GM12878 (cell line): ENCODE measurements around the gene CCNJL.

Source experiments
- TF ChIP-seq, protein P1 (sequence below): IDR thresholded peaks from 2 replicates; pipeline ENCODE4 v1.6.1; 2012; ENCODE audit warnings: mild to moderate bottlenecking, low read depth, low read length
- TF ChIP-seq, protein P2 (sequence below), 3 experiments: IDR thresholded peaks in 2 of 3; conservative IDR thresholded peaks in 1 of 3; 2 replicates each; pipeline ENCODE4 v1.5.1; 2011; ENCODE audit warnings: low read depth in 3 of 3, low read length in 3 of 3, mild to moderate bottlenecking in 3 of 3, control low read depth in 2 of 3, moderate library complexity in 2 of 3, inconsistent platforms in 1 of 3, mixed read lengths in 1 of 3; ENCODE audit not compliant: control insufficient read depth in 2 of 3, insufficient read depth in 1 of 3; ENCODE audit errors: extremely low read depth in 1 of 3

- TF ChIP-seq, protein P1, sequence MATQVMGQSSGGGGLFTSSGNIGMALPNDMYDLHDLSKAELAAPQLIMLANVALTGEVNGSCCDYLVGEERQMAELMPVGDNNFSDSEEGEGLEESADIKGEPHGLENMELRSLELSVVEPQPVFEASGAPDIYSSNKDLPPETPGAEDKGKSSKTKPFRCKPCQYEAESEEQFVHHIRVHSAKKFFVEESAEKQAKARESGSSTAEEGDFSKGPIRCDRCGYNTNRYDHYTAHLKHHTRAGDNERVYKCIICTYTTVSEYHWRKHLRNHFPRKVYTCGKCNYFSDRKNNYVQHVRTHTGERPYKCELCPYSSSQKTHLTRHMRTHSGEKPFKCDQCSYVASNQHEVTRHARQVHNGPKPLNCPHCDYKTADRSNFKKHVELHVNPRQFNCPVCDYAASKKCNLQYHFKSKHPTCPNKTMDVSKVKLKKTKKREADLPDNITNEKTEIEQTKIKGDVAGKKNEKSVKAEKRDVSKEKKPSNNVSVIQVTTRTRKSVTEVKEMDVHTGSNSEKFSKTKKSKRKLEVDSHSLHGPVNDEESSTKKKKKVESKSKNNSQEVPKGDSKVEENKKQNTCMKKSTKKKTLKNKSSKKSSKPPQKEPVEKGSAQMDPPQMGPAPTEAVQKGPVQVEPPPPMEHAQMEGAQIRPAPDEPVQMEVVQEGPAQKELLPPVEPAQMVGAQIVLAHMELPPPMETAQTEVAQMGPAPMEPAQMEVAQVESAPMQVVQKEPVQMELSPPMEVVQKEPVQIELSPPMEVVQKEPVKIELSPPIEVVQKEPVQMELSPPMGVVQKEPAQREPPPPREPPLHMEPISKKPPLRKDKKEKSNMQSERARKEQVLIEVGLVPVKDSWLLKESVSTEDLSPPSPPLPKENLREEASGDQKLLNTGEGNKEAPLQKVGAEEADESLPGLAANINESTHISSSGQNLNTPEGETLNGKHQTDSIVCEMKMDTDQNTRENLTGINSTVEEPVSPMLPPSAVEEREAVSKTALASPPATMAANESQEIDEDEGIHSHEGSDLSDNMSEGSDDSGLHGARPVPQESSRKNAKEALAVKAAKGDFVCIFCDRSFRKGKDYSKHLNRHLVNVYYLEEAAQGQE, result no peak
- TF ChIP-seq, protein P2, sequence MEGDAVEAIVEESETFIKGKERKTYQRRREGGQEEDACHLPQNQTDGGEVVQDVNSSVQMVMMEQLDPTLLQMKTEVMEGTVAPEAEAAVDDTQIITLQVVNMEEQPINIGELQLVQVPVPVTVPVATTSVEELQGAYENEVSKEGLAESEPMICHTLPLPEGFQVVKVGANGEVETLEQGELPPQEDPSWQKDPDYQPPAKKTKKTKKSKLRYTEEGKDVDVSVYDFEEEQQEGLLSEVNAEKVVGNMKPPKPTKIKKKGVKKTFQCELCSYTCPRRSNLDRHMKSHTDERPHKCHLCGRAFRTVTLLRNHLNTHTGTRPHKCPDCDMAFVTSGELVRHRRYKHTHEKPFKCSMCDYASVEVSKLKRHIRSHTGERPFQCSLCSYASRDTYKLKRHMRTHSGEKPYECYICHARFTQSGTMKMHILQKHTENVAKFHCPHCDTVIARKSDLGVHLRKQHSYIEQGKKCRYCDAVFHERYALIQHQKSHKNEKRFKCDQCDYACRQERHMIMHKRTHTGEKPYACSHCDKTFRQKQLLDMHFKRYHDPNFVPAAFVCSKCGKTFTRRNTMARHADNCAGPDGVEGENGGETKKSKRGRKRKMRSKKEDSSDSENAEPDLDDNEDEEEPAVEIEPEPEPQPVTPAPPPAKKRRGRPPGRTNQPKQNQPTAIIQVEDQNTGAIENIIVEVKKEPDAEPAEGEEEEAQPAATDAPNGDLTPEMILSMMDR (IDR thresholded peaks at IDR 0.05 in 2 of 3, conservative IDR thresholded peaks at IDR 0.05 in 1 of 3; ENCODE audit: control insufficient read depth in 2 of 3, extremely low read depth in 1 of 3, insufficient read depth in 1 of 3, low read depth in 3 of 3, low read length in 3 of 3), result no peak
These were observed 29.0 kb upstream of the CCNJL start for GRCh38 chr5:160341309-160341870.
